Naive thymus-derived CD8-positive, alpha-beta T cell (primary cell): ENCODE measurements around the gene PNKD. TPM values are rescaled to one million over a fixed set of nuclear protein-coding genes. Genes with fewer than 3 reads are reported as not detected.
A peak's percentile ranks its signal among the peaks of the same experiment; 100 is the strongest.

Experiments
- ATAC-seq, 2 donors: fragments of 150-1000 bp; cut with Tn5 transposase in 1 of 2; sonication (Bioruptor Pico), chemical (Tn5 transposase) in 1 of 2; 1 replicate in 1 of 2; 2 replicates in 1 of 2; pipeline ENCODE4 v1.10.0; 2021; ENCODE audit warnings: mild to moderate bottlenecking in 2 of 2, moderate library complexity in 2 of 2
- POLR2A ChIA-PET: fragments of 350-600 bp; sonication (Branson Sonifier 250); formaldehyde crosslinking; loops from one replicate; lab custom pipeline; 2021; ENCODE audit warnings: antibody characterized with exemption; lab: Charles Lee
- DNase-seq, 10 donors: peaks; one replicate each; pipeline versions ENCODE4 v3.0.0 to v3.0.0-alpha.2; 2020 to 2022
- H3K27ac Mint-ChIP-seq, 10 donors: one replicate each; pipeline ENCODE4 v1.8.0; 2020 to 2022; ENCODE audit warnings: mild to moderate bottlenecking in 10 of 10, mixed read lengths in 10 of 10, moderate library complexity in 4 of 10, inconsistent platforms in 1 of 10
- H3K27me3 Mint-ChIP-seq, 5 donors: one replicate each; pipeline ENCODE4 v1.8.0; 2021 to 2022; ENCODE audit warnings: mixed read lengths in 5 of 5
- H3K36me3 Mint-ChIP-seq, 3 donors: one replicate each; pipeline ENCODE4 v1.8.0; 2020 to 2022; ENCODE audit warnings: mixed read lengths in 3 of 3, mild to moderate bottlenecking in 2 of 3, inconsistent platforms in 1 of 3
- H3K4me1 Mint-ChIP-seq, 4 donors: one replicate each; pipeline ENCODE4 v1.8.0; 2021 to 2022; ENCODE audit warnings: mixed read lengths in 4 of 4
- H3K4me3 Mint-ChIP-seq, 10 donors: one replicate each; pipeline ENCODE4 v1.8.0; 2020 to 2022; ENCODE audit warnings: mild to moderate bottlenecking in 10 of 10, mixed read lengths in 10 of 10, moderate library complexity in 6 of 10, inconsistent platforms in 1 of 10
- H3K9me3 Mint-ChIP-seq, 9 donors: one replicate each; pipeline ENCODE4 v1.8.0; 2020 to 2022; ENCODE audit warnings: mixed read lengths in 9 of 9, mild to moderate bottlenecking in 3 of 9, inconsistent platforms in 1 of 9, moderate library complexity in 1 of 9
- polyA plus RNA-seq, 3 donors: library from polyadenylated mRNA; unstranded; fragments of 300-500 nt; fragmentation: Illumina TruSeq; gene quantifications; one replicate each; pipeline ENCODE4 v1.2.3, GENCODE V29; 2021
- total RNA-seq, 8 experiments: library from RNA in 2 of 8; stranded (reverse) in 2 of 8; gene quantifications; one replicate each; pipeline ENCODE4 v1.2.3 and lab custom pipeline; 2021 to 2026

The PNKD gene
- total and polyA plus RNA-seq, 5 experiments from 2014 or later, result 33.6 to 119 (median 108) TPM

DNA sequence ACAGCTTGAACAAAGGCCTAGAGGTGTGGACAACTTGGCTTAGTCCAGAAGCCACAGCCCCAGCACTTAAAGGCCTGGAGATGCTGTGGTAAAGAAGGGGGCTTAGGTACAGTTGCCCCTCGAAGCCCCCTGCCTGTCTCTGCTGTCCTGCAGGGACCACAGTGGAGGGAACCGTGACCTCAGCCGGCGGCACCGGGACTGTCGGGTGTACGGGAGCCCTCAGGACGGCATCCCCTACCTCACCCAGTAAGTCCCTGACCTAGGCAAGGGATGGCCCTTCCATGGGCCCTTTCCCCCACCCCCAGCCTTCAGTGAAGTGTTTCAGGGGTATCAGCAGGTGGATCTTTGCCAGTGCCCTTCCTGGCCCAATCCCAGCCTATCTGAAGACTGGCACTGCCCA, 71.1 kb downstream of the PNKD start:
- Mint-ChIP-seq H3K27ac (peak overlapping the region in 2 of 10 donors; percentile 69 to 73), H3K9me3 (no peaks in the 10 kb centered on the region), H3K4me3 (no peak overlapping the region), H3K36me3 (no peaks in the 10 kb centered on the region), H3K4me1 (peaks cover 0 to 5% (median 0%) of the 10 kb centered on the region in 4 donors), H3K27me3 (peaks cover 0 to 2% (median 0%) of the 10 kb centered on the region in 5 donors)
- no peak for ATAC-seq
- POLR2A ChIA-PET, result no interaction called here
- no peak for DNase-seq

DNA sequence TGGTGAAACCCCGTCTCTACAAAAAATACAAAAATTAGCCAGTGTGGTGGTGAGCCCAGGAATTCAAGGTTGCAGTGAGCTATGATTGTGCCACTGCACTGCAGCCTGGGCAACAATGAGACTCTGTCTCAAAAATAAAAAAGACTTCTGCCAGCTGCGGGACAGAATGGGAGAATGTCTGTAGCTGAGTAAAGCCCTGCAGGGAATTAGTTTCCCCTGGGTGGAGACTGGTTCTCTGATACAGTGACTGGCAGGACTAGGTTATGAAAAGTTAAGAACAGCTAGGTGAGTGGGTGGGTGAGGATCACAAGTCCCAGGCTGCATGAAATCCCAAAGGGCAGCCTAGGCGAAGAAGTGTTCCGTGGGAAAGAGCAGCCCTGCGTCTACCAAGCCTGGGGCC, 72.5 kb downstream of the PNKD start:
- Mint-ChIP-seq H3K4me3 (no peak overlapping the region), H3K36me3 (no peaks in the 10 kb centered on the region), H3K4me1 (peaks cover 0 to 6% (median 0%) of the 10 kb centered on the region in 4 donors), H3K9me3 (no peaks in the 10 kb centered on the region), H3K27me3 (peaks cover 0 to 2% (median 0%) of the 10 kb centered on the region in 5 donors), H3K27ac (peak overlapping the region in 2 of 10 donors; percentile 43 to 60)
- DNase-seq (no peak), ATAC-seq (no peak)
- POLR2A ChIA-PET, result interaction anchor here (0.5 kb wide), 1 partner anchor 19 kb away, joined by 3 read pairs; no protein-coding TSS in a partner anchor

DNA sequence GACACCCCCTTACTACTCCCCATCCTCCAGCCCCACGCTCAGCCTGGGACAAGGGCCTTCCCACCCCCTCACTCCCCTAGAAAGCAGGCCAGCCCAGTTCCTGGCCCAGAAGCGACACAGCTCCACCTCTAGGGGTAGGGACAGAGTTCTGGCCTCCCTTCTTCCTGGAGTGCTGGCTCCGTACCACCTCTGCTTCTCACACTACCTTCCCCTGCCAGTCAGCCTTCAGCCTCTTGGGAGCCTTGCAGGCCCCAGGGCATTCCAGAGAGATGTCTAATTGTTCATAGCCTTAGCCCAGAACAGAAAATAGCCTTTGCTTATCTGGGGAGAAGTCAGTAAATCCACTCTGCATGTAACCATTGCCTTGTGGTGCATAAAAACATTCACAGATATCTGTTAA, 73.3 kb downstream of the PNKD start:
- Mint-ChIP-seq H3K27ac (peak overlapping the region in 2 of 10 donors; percentile 4 to 60), H3K4me3 (no peak overlapping the region), H3K4me1 (peaks cover 0 to 6% (median 0%) of the 10 kb centered on the region in 4 donors), H3K27me3 (peaks cover 0 to 2% (median 0%) of the 10 kb centered on the region in 5 donors), H3K9me3 (no peaks in the 10 kb centered on the region), H3K36me3 (no peaks in the 10 kb centered on the region)
- ATAC-seq (no peak), DNase-seq (no peak)
- POLR2A ChIA-PET, result no interaction called here

DNA sequence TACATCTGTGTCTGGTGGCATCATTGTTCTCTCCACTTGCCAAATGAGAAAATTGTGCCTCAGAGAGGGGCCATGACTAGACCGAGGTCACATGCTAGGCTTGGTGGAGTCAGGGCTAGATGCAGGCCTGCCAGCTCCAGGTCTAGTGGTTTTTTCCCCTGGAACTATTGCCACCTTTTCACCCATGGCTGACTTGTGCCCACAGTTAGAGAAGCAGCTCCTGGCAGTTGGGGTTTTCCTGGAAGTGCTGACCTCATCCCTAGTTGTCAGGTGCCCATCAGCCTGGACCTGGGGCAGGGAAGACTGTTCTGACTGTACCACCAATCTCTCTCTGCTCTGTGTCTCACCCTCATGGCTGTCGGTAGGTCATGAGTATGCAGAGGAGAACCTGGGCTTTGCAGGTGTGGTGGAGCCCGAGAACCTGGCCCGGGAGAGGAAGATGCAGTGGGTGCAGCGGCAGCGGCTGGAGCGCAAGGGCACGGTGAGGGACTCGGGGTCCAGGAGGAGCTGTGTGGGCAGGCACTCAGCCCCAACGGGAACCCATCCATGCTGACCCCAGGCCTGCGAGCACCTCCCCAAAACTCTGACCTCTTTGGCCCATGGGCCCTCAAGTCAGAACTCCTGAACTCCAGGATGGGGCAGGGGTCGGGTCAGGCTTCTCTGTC, 73.9 kb downstream of the PNKD start:
- peak overlapping the region in 3 of 10 donors; percentile 4 to 60 (median 52) for H3K27ac Mint-ChIP-seq
- ATAC-seq, result no peak
- H3K36me3 Mint-ChIP-seq, result no peaks in the 10 kb centered on the region
- H3K9me3 Mint-ChIP-seq, result no peaks in the 10 kb centered on the region
- H3K27me3 Mint-ChIP-seq, result peaks cover 0 to 2% (median 0%) of the 10 kb centered on the region in 5 donors
- H3K4me3 Mint-ChIP-seq, result no peak overlapping the region
- DNase-seq, result no peak
- POLR2A ChIA-PET, result interaction anchor here (0.5 kb wide), 1 partner anchor 19 kb away, joined by 3 read pairs; no protein-coding TSS in a partner anchor
- H3K4me1 Mint-ChIP-seq, result peaks cover 0 to 6% (median 0%) of the 10 kb centered on the region in 4 donors

DNA sequence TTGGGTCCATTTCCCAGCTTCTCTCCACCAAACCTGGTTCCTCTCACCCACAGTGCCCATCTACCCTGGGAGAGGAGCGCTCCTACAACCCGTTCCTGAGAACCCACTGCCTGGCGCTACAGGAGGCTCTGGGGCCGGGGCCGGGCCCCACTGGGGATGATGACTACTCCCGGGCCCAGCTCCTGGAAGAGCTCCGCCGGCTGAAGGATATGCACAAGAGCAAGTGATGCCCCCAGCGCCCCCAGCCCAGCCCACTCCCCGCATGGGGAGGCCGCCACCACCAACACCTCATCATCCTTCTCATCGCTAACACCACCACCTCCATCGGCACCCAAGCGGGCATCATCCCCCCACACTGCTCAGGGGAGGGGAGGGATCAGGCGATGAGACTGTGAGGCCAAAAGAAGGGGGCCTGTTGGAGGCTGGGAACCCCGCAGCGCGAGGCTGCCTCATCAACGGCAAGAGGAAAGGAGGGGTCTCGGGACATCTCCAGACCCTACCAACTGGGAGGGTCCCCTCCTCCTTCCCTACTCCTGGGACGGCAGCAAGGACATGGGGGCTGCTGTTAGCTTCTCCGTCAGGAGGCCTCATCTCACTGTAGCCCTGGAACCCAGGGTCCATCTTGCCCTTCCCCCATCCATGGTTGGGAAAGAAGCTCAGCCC, 74.6 kb downstream of the PNKD start:
- ATAC-seq (no peak), DNase-seq (no peak)
- Mint-ChIP-seq H3K4me3 (no peak overlapping the region), H3K4me1 (peaks cover 0 to 6% (median 0%) of the 10 kb centered on the region in 4 donors), H3K9me3 (peaks cover 0 to 4% (median 0%) of the 10 kb centered on the region in 9 donors), H3K36me3 (no peaks in the 10 kb centered on the region), H3K27ac (peak overlapping the region in 1 of 10 donors; percentile 27), H3K27me3 (peaks cover 0 to 2% (median 0%) of the 10 kb centered on the region in 5 donors)
- POLR2A ChIA-PET, result interaction anchor here (0.5 kb wide), 1 partner anchor 18 kb away, joined by 3 read pairs; no protein-coding TSS in a partner anchor

DNA sequence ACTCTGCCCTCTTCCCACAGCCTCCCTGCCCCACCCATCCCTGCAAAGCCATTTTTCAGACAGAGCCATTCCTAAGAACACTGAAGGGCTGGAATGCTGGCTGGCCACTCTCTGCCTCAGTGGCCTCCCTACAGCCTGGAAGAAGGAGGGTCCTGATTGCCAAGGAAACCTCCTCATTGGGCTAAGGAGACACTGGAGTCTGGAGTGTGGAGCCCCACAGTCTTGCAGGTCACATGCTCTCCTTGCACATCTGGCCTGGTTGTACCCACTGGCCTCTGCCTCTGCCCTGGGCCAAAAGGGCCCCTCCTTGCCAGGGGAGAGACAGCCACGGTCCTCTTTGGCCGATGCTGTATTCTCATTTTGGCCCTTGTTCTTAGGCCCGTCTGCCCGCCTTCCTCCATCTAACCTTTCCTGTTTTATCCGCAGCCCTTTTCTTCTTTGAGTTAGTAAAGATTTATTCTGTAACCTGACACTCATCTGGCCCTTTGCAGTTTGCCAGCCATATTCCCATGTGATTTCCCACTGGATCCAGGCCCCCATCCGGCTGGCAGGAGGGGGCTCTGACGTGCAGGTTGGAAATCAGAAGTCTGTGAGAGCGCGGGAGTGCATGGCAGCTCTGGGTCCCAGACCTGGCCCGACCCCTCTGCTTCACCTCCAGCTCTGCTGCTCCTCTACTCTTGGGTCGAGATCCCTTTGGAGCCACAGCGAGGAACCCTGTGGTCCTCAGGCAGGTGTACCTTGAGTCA, 75.3 kb downstream of the PNKD start:
- H3K27me3 Mint-ChIP-seq, result no peaks in the 10 kb centered on the region
- H3K4me1 Mint-ChIP-seq, result peaks cover 0 to 4% (median 0%) of the 10 kb centered on the region in 4 donors
- peak overlapping the region in 3 of 10 donors; percentile 6 to 79 (median 32) for H3K27ac Mint-ChIP-seq
- no peak for ATAC-seq
- no peak overlapping the region for H3K4me3 Mint-ChIP-seq
- no peak for DNase-seq
- no peaks in the 10 kb centered on the region for H3K36me3 Mint-ChIP-seq
- POLR2A ChIA-PET, result no interaction called here
- H3K9me3 Mint-ChIP-seq, result peaks cover 0 to 7% (median 0%) of the 10 kb centered on the region in 9 donors

DNA sequence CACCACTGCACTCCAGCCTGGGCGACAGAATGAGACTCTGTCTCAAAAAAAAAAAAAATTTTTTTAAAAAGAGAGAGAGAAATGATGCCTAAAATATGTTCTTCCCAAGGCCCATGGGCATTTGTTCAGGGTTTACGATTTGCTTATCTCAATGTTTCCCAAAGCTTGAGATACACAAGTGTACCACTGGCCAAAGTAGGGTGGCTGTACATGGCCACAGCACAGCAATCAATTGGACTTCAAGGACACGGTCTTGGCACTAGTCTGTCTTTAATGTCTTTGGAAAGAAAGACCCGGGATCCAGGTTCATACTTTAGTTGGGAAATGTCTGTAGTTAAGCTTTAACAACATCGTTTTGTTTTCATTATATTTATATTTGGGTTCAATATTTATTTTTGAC, 76.9 kb downstream of the PNKD start:
- DNase-seq (no peak), ATAC-seq (no peak)
- H3K4me3 Mint-ChIP-seq, result no peak overlapping the region
- POLR2A ChIA-PET, result no interaction called here
- H3K27ac Mint-ChIP-seq, result peak overlapping the region in 1 of 10 donors; percentile 7
- H3K9me3 Mint-ChIP-seq, result peaks cover 0 to 21% (median 8%) of the 10 kb centered on the region in 9 donors
- H3K36me3 Mint-ChIP-seq, result peaks cover 0 to 6% (median 0%) of the 10 kb centered on the region in 3 donors
- H3K4me1 Mint-ChIP-seq, result peaks cover 0 to 4% (median 0%) of the 10 kb centered on the region in 4 donors
- H3K27me3 Mint-ChIP-seq, result no peaks in the 10 kb centered on the region

DNA sequence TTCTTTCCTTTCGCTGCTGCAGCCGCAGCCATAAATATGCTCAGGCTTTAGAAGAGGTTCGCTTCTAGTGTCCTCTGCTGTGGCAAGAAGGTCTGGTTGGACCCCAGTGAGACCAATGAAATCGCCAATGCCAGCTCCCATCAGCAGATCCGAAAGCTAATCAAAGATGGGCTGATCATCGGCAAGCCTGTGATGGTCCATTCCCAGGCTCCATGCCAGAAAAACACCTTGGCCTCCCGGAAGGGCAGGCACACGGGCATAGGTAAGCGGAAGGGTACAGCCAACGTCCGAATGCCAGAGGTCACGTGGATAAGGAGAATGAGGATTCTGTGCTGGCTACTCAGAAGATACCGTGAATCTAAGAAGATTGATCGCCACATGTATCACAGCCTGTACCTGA, 83.7 kb downstream of the PNKD start:
- ATAC-seq, result no peak
- H3K27me3 Mint-ChIP-seq, result no peaks in the 10 kb centered on the region
- H3K4me3 Mint-ChIP-seq, result no peak overlapping the region
- POLR2A ChIA-PET, result interaction anchor here (0.7 kb wide), 1 partner anchor 32 kb away, joined by 3 read pairs; no protein-coding TSS in a partner anchor
- DNase-seq, result peak in 1 of 10 donors; percentile 28
- H3K4me1 Mint-ChIP-seq, result peaks cover 0 to 8% (median 4%) of the 10 kb centered on the region in 4 donors
- H3K36me3 Mint-ChIP-seq, result peaks cover 0 to 9% (median 0%) of the 10 kb centered on the region in 3 donors
- H3K27ac Mint-ChIP-seq, result no peak overlapping the region
- H3K9me3 Mint-ChIP-seq, result peaks cover 0 to 29% (median 10%) of the 10 kb centered on the region in 9 donors

DNA sequence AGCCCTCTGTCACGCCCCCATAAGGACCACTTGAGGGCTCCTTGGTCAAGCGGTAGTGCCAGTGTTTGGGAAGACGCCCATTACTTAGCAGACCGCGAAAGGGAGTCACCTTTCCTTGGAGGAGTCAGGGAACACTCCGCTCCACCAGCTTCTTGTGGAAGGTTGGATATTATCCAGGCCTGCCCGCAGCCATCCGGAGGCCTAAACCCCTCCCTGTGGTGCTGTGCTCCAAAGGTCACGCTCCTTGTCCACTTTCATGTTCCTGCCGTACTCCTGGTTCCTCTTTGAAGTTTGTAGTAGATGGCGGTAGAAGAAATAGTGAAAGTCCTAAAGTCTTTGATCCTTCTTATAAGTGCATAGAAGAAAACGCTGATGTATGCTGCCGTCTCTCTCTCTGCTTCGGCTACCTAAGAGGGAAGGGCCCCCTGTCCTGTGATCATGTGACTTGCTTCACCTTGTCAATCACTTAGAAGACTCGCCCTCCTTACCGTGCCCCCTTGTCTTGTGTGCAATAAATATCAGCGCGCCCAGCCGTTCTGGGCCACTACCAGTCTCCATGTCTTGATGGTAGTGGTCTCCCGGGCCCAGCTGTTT, 84.6 kb downstream of the PNKD start:
- peaks cover 0 to 27% (median 10%) of the 10 kb centered on the region in 9 donors for H3K9me3 Mint-ChIP-seq
- peak overlapping the region in 1 of 10 donors; percentile 8 for H3K27ac Mint-ChIP-seq
- DNase-seq (peak in 1 of 10 donors; percentile 11), ATAC-seq (no peak)
- peaks cover 0 to 9% (median 0%) of the 10 kb centered on the region in 3 donors for H3K36me3 Mint-ChIP-seq
- H3K4me1 Mint-ChIP-seq, result peaks cover 0 to 8% (median 4%) of the 10 kb centered on the region in 4 donors
- POLR2A ChIA-PET, result interaction anchor here (0.8 to 3.8 kb wide), 2 partner anchors 57 to 64 kb away, joined by 3 to 27 read pairs; no protein-coding TSS in a partner anchor
- H3K4me3 Mint-ChIP-seq, result no peak overlapping the region
- H3K27me3 Mint-ChIP-seq, result no peaks in the 10 kb centered on the region

DNA sequence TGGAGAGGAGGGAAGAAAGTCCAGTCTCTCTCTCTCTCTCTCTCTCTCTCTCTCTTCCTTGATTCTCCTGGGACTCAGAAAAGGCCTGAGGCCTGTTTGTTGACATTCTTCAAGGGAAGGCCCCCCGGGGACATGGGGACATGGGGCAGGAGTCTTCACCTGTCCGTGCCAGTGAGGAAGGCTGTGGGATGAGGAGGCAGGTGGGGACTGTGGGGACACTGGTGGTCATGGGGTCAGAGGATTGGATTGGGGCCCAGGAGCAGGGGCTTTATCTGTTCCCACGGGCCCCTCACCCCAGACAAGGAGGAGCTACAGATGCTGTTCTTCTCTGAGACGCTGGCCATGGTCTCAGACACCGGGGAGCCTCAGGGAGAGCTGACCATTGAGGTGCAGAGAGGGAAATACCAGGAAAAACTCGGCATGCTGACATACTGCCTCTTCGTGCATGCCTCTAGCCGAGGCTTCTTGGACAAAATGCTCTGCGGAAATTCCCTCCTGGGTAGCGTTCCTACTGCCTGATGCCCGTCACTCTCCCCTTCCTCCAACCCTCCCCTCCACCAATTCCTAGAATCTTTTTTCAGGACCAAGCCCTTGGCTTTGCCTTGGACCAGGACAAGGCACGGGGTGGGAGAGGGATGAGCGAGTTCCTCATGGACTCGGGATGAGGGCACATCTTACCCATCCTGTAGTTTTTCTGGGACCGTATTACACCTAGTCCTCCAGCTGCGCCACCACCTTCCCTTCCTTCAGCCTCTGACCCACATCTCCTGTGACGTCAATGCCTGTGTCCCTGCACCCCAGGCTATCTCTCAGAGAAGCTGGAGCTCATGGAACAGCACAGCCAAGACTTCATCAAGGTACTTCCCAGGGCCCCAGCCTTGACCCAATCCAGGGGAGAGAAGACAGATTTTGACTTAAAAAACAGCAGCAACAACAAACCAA, 87.2 kb downstream of the PNKD start:
- Mint-ChIP-seq H3K4me3 (no peak overlapping the region), H3K27me3 (no peaks in the 10 kb centered on the region), H3K36me3 (peaks cover 0 to 2% (median 0%) of the 10 kb centered on the region in 3 donors), H3K4me1 (peaks cover 3 to 8% (median 5%) of the 10 kb centered on the region in 4 donors), H3K27ac (peak overlapping the region in 3 of 10 donors; percentile 22 to 63 (median 37)), H3K9me3 (peaks cover 0 to 6% (median 2%) of the 10 kb centered on the region in 9 donors)
- DNase-seq (peak in 1 of 10 donors; percentile 53), ATAC-seq (no peak)
- POLR2A ChIA-PET, result interaction anchor here (0.5 to 3.8 kb wide), 14 partner anchors 10 to 87 kb away, joined by 3 to 27 read pairs (median 5); partner anchors contain the start of genes AAMP, PNKD and TMBIM1

DNA sequence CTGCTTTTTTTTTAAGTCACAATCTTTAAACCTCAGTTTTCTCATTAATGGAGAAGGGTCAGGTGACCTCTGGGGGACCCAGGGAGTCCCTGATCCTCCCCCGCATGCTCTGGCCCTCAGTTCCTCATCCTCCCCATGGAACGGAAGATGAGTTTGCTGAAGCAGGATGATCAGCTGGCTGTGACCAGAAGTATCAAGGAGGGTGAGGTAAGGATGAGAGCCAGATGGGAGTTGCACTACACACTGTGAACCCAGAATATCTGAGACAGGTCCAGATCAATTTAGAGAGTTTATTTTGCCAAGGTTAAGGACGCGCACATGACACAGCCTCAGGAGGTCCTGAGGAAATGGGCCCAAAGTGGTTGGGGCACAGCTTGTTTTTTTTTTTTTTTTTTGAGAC, 90.1 kb downstream of the PNKD start:
- Mint-ChIP-seq H3K9me3 (no peaks in the 10 kb centered on the region), H3K4me1 (peaks cover 6 to 10% (median 8%) of the 10 kb centered on the region in 4 donors), H3K27me3 (no peaks in the 10 kb centered on the region), H3K27ac (peak overlapping the region in 2 of 10 donors; percentile 44 to 66), H3K36me3 (no peaks in the 10 kb centered on the region), H3K4me3 (no peak overlapping the region)
- ATAC-seq (no peak), DNase-seq (peak in 1 of 10 donors; percentile 21)
- POLR2A ChIA-PET, result interaction anchor here (2.1 kb wide), 1 partner anchor 68 kb away, joined by 8 read pairs; the partner anchor contains the start of gene TMBIM1
